ENCODE measurements around the gene GHITM.
"Not testable (repeated sequence)": the region's sequence is repeated elsewhere in the genome, so short reads cannot be mapped to it uniquely, and the experiment has no call there.

The GHITM gene

GRCh38 chr10:84176836-84177474 lies 37.6 kb downstream of the GHITM start:
- FAIRE-seq, result no peak

- FAIRE-seq, result no peak
Observed at GRCh38 chr10:84177541-84178141, 38.3 kb downstream of the GHITM start.

- FAIRE-seq, result no peak
Observed at GRCh38 chr10:84178160-84178609, 38.9 kb downstream of the GHITM start.

- no peak for FAIRE-seq
Observed at GRCh38 chr10:84179059-84179710, 39.9 kb downstream of the GHITM start.

- FAIRE-seq, result not testable (repeated sequence)
Observed at GRCh38 chr10:84180386-84180785, 41.1 kb downstream of the GHITM start.

- no peak for FAIRE-seq
Observed at GRCh38 chr10:84181631-84182030, 42.3 kb downstream of the GHITM start.

GRCh38 chr10:84184517-84184916 lies 45.2 kb downstream of the GHITM start:
- no peak for FAIRE-seq

GRCh38 chr10:84185526-84186175 lies 46.3 kb downstream of the GHITM start:
- no peak for FAIRE-seq

- FAIRE-seq, result no peak
Observed at GRCh38 chr10:84188815-84189214, 49.5 kb downstream of the GHITM start.

- no peak for FAIRE-seq
Observed at GRCh38 chr10:84190621-84191020, 51.3 kb downstream of the GHITM start.

GRCh38 chr10:84191106-84191505 lies 51.8 kb downstream of the GHITM start:
- no peak for FAIRE-seq

- FAIRE-seq, result no peak
Observed at GRCh38 chr10:84193327-84193726, 54.0 kb downstream of the GHITM start.

- no peak for FAIRE-seq
Observed at GRCh38 chr10:84193846-84194423, 54.6 kb downstream of the GHITM start.

- FAIRE-seq, result no peak
Observed at GRCh38 chr10:84194424-84195043, 55.2 kb downstream of the GHITM start, which contains the start of gene CDHR1. Gene CDHR1, plus strand, starts transcription at chr10:84194537. Its CDS starts 224 bp downstream, at chr10:84194761.

GRCh38 chr10:84195044-84195830 lies 55.9 kb downstream of the GHITM start:
- no peak for FAIRE-seq

- no peak for FAIRE-seq
Observed at GRCh38 chr10:84196083-84196482, 56.8 kb downstream of the GHITM start.

GRCh38 chr10:84196941-84197340 lies 57.6 kb downstream of the GHITM start:
- FAIRE-seq, result no peak

GRCh38 chr10:84197643-84198042 lies 58.3 kb downstream of the GHITM start:
- FAIRE-seq, result no peak

- FAIRE-seq, result no peak
Observed at GRCh38 chr10:84198206-84198915, 59.1 kb downstream of the GHITM start.

- no peak for FAIRE-seq
Observed at GRCh38 chr10:84200537-84201243, 61.4 kb downstream of the GHITM start.

- FAIRE-seq, result no peak
Observed at GRCh38 chr10:84201244-84201606, 61.9 kb downstream of the GHITM start.
